ENCODE data around the gene KNCN.

The KNCN gene

GRCh38 chr1:46510998-46511365 is 40.5 kb downstream of the KNCN start:
- ChIA-PET POLR2A (no interaction called here), CTCF (interaction anchor here (1.1 kb wide), 1 partner anchor 13 kb away, joined by 3 read pairs; no protein-coding TSS in a partner anchor)
- TF ChIP-seq NFRKB (IDR thresholded peaks at IDR 0.05) (no peak), FOXK2 (IDR thresholded peaks at IDR 0.05) (no peak), FOXM1 (IDR thresholded peaks at IDR 0.05; ENCODE audit: borderline replicate concordance) (no peak), HDGF (IDR thresholded peaks at IDR 0.05; ENCODE audit: borderline replicate concordance) (no peak), ELF4 (IDR thresholded peaks at IDR 0.05) (no peak), BHLHE40 (IDR thresholded peaks at IDR 0.05; ENCODE audit: borderline replicate concordance) (no peak), SUZ12 (IDR thresholded peaks at IDR 0.05) (no peak), ZNF384 (IDR thresholded peaks at IDR 0.05) (no peak), FOXA1 (IDR thresholded peaks at IDR 0.05) (no peak), SP1 (IDR thresholded peaks at IDR 0.05) (no peak), L3MBTL2 (conservative IDR thresholded peaks at IDR 0.05) (no peak), PKNOX1 (IDR thresholded peaks at IDR 0.05) (no peak), ARNT (IDR thresholded peaks at IDR 0.05) (no peak), LEF1 (IDR thresholded peaks at IDR 0.05; ENCODE audit: borderline replicate concordance) (no peak), TARDBP (IDR thresholded peaks at IDR 0.05) (no peak), CTBP1 (IDR thresholded peaks at IDR 0.05; ENCODE audit: borderline replicate concordance) (no peak)
- no peak for DNase-seq (ENCODE audit: extremely low spot score)

GRCh38 chr1:46510341-46510997 is 41.0 kb downstream of the KNCN start:
- POLR2A ChIA-PET: no interaction called here
- no peak for TF ChIP-seq L3MBTL2 (conservative IDR thresholded peaks at IDR 0.05)
- TF ChIP-seq PKNOX1 (IDR thresholded peaks at IDR 0.05): no peak
- TF ChIP-seq NFRKB (IDR thresholded peaks at IDR 0.05): no peak
- TF ChIP-seq CTBP1 (IDR thresholded peaks at IDR 0.05; ENCODE audit: borderline replicate concordance): no peak
- no peak for TF ChIP-seq SP1 (IDR thresholded peaks at IDR 0.05)
- no peak for TF ChIP-seq TARDBP (IDR thresholded peaks at IDR 0.05)
- TF ChIP-seq FOXM1 (IDR thresholded peaks at IDR 0.05; ENCODE audit: borderline replicate concordance): no peak
- no peak for TF ChIP-seq SUZ12 (IDR thresholded peaks at IDR 0.05)
- TF ChIP-seq ARNT (IDR thresholded peaks at IDR 0.05): no peak
- TF ChIP-seq FOXK2 (IDR thresholded peaks at IDR 0.05): no peak
- TF ChIP-seq FOXA1 (IDR thresholded peaks at IDR 0.05): no peak
- no peak for TF ChIP-seq BHLHE40 (IDR thresholded peaks at IDR 0.05; ENCODE audit: borderline replicate concordance)
- TF ChIP-seq LEF1 (IDR thresholded peaks at IDR 0.05; ENCODE audit: borderline replicate concordance): no peak
- no peak for TF ChIP-seq ZNF384 (IDR thresholded peaks at IDR 0.05)
- TF ChIP-seq HDGF (IDR thresholded peaks at IDR 0.05; ENCODE audit: borderline replicate concordance): no peak
- no peak for TF ChIP-seq ELF4 (IDR thresholded peaks at IDR 0.05)
- CTCF ChIA-PET: no interaction called here
- DNase-seq (ENCODE audit: extremely low spot score): no peak

- ChIA-PET POLR2A (no interaction called here), CTCF (interaction anchor here (0.8 kb wide), 1 partner anchor 102 kb away, joined by 3 read pairs; no protein-coding TSS in a partner anchor)
- no peak for DNase-seq (ENCODE audit: extremely low spot score)
- TF ChIP-seq SP1 (IDR thresholded peaks at IDR 0.05) (no peak), TARDBP (IDR thresholded peaks at IDR 0.05) (no peak), FOXK2 (IDR thresholded peaks at IDR 0.05) (no peak), FOXA1 (IDR thresholded peaks at IDR 0.05) (no peak), NFRKB (IDR thresholded peaks at IDR 0.05) (no peak), PKNOX1 (IDR thresholded peaks at IDR 0.05) (no peak), CTBP1 (IDR thresholded peaks at IDR 0.05; ENCODE audit: borderline replicate concordance) (no peak), BHLHE40 (IDR thresholded peaks at IDR 0.05; ENCODE audit: borderline replicate concordance) (no peak), ARNT (IDR thresholded peaks at IDR 0.05) (no peak), L3MBTL2 (conservative IDR thresholded peaks at IDR 0.05) (no peak), FOXM1 (IDR thresholded peaks at IDR 0.05; ENCODE audit: borderline replicate concordance) (no peak), ELF4 (IDR thresholded peaks at IDR 0.05) (no peak)
Observed at GRCh38 chr1:46508757-46509156, 42.7 kb downstream of the KNCN start.

- no peak for DNase-seq (ENCODE audit: extremely low spot score)
- ChIA-PET CTCF (interaction anchor here (1.3 kb wide), 1 partner anchor 19 kb away, joined by 3 read pairs; no protein-coding TSS in a partner anchor), POLR2A (interaction anchor here (1.3 to 1.4 kb wide), 2 partner anchors 18 to 25 kb away, joined by 3 read pairs; no protein-coding TSS in a partner anchor)
Observed at GRCh38 chr1:46506470-46507219, 44.8 kb downstream of the KNCN start.

More at GRCh38 chr1:46506470-46507219, 44.8 kb downstream of the KNCN start:
- TF ChIP-seq ARNT (IDR thresholded peaks at IDR 0.05) (no peak), FOXA1 (IDR thresholded peaks at IDR 0.05) (no peak), NFRKB (IDR thresholded peaks at IDR 0.05) (no peak), TARDBP (IDR thresholded peaks at IDR 0.05) (no peak), SUZ12 (IDR thresholded peaks at IDR 0.05) (no peak), ELF4 (IDR thresholded peaks at IDR 0.05) (no peak), L3MBTL2 (conservative IDR thresholded peaks at IDR 0.05) (no peak), CTBP1 (IDR thresholded peaks at IDR 0.05; ENCODE audit: borderline replicate concordance) (no peak), FOXK2 (IDR thresholded peaks at IDR 0.05) (no peak), PKNOX1 (IDR thresholded peaks at IDR 0.05) (no peak), SP1 (IDR thresholded peaks at IDR 0.05) (no peak), FOXM1 (IDR thresholded peaks at IDR 0.05; ENCODE audit: borderline replicate concordance) (no peak)

All from HEK293T (cell line).